Fibroblast of skin of back (primary cell): ENCODE measurements around the gene CHRM2.

Source experiments
- DNase-seq: peaks from one replicate; pipeline ENCODE4 v3.0.0-alpha.2; 2013

Gene CHRM2

GRCh38 chr7:137036768-137037167 is 168.3 kb downstream of the CHRM2 start:
- DNase-seq, result peak; percentile 13

GRCh38 chr7:137038706-137039105 is 170.3 kb downstream of the CHRM2 start:
- no peak for DNase-seq

- no peak for DNase-seq
Observed at GRCh38 chr7:137040745-137041144, 172.3 kb downstream of the CHRM2 start.

GRCh38 chr7:137045573-137045972 is 177.1 kb downstream of the CHRM2 start:
- DNase-seq, result no peak

GRCh38 chr7:137069249-137069963 is 201.0 kb downstream of the CHRM2 start:
- no peak for DNase-seq
